Vagina (tissue), 2 donors: ENCODE measurements around the gene RPLP1. TPM values are rescaled to one million over a fixed set of nuclear protein-coding genes. Genes with fewer than 3 reads are reported as not detected.

Source experiments
- DNase-seq, 2 donors: peaks; one replicate each; pipeline ENCODE4 v3.0.0-alpha.2; 2017; ENCODE audit errors: extremely low spot score in 2 of 2
- H3K27ac ChIP-seq: fragments of 200-600 bp; sonication (generic); one replicate; pipeline ENCODE4 v1.5.1; 2019
- H3K27me3 ChIP-seq: fragments of 200-600 bp; sonication (generic); one replicate; pipeline ENCODE4 v1.5.1; 2019
- H3K36me3 ChIP-seq, 2 donors: fragments of 200-600 bp; sonication (generic); one replicate each; pipeline ENCODE4 v1.5.1; 2017 to 2019
- H3K4me1 ChIP-seq: fragments of 200-600 bp; sonication (generic); one replicate; pipeline ENCODE4 v1.5.1; 2019
- H3K4me3 ChIP-seq, 2 donors: fragments of 200-600 bp; sonication (generic); 1 replicate in 1 of 2; 2 replicates in 1 of 2; pipeline ENCODE4 v1.5.1; 2016 to 2019
- H3K9me3 ChIP-seq: fragments of 200-600 bp; sonication (generic); one replicate; pipeline ENCODE4 v1.5.1; 2019
- CTCF ChIP-seq, 3 experiments: fragments of 450-650 bp in 2 of 3; fragments of 200-600 bp in 1 of 3; sonication (generic) in 1 of 3; IDR thresholded peaks; one replicate each; pipeline ENCODE4 v1.5.1; 2017 to 2019; ENCODE audit warnings: antibody characterized with exemption in 3 of 3, mild to moderate bottlenecking in 2 of 3, moderate library complexity in 2 of 3
- POLR2A ChIP-seq, 2 donors: fragments of 450-650 bp; IDR thresholded peaks; one replicate each; pipeline ENCODE4 v1.6.1; 2017; ENCODE audit warnings: antibody characterized with exemption in 2 of 2, mild to moderate bottlenecking in 2 of 2, moderate library complexity in 2 of 2
- POLR2AphosphoS5 ChIP-seq, 2 donors: sonication (generic); formaldehyde crosslinking; IDR thresholded peaks; one replicate each; pipeline ENCODE4 v1.9.0; 2017; ENCODE audit warnings: antibody characterized with exemption in 2 of 2, mild to moderate bottlenecking in 2 of 2, low read depth in 1 of 2; ENCODE audit not compliant: insufficient read depth in 1 of 2
- intact Hi-C: fragments of 100-400 bp; cut with DNase I; formaldehyde crosslinking; loops from one replicate; pipeline ENCODE4 v1.15.1; 2023
- total RNA-seq: library from RNA; depleted of rRNA; stranded (reverse); fragments of >200 nt; gene quantifications from one replicate; pipeline ENCODE4 v1.2.3, GENCODE V29; 2016

RPLP1 gene
- total RNA-seq, 1 donor from 2014 or later = 1,258 TPM

DNA sequence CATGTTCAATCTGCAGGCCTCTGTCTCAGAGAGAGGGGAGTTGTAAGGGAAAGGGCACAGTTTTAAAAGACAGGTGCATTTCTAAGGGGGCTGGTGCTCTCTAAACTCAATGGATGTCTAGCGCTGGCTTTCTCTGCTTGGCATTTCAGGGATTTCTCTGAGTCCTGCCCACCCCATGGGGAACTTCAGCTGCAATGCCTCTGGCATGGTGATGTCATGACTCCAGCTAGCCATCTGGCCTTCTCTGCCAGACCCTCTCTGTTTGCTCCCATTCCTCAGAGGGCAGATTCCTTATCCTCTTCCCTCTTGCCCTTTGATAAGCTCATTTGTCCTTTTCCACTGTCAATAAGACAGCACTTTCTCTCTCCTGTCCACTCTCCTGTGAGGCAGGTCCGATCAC is 40.8 kb downstream of the RPLP1 start:
- Histone ChIP-seq H3K36me3 (no peaks in the 10 kb centered on the region), H3K27ac (no peak overlapping the region), H3K4me1 (peaks cover 21% of the 10 kb centered on the region), H3K4me3 (no peak overlapping the region), H3K27me3 (no peaks in the 10 kb centered on the region), H3K9me3 (no peaks in the 10 kb centered on the region)
- DNase-seq = peak in 1 of 2 donors; percentile 20
- intact Hi-C loops = no loop called here
- TF ChIP-seq CTCF (IDR thresholded peaks at IDR 0.05) = no peak
- no peak for TF ChIP-seq POLR2AphosphoS5 (IDR thresholded peaks at IDR 0.05; ENCODE audit: insufficient read depth in 1 of 2, low read depth in 1 of 2)
- TF ChIP-seq POLR2A (IDR thresholded peaks at IDR 0.05) = no peak

- H3K27ac ChIP-seq = no peak overlapping the region
- intact Hi-C loops = no loop called here
- no peaks in the 10 kb centered on the region for H3K36me3 ChIP-seq
- H3K4me3 ChIP-seq = no peak overlapping the region
- DNase-seq = no peak
- H3K4me1 ChIP-seq = peaks cover 4% of the 10 kb centered on the region
- H3K9me3 ChIP-seq = no peaks in the 10 kb centered on the region
- H3K27me3 ChIP-seq = no peaks in the 10 kb centered on the region
- TF ChIP-seq POLR2A (IDR thresholded peaks at IDR 0.05) = no peak
- no peak for TF ChIP-seq CTCF (IDR thresholded peaks at IDR 0.05)
- no peak for TF ChIP-seq POLR2AphosphoS5 (IDR thresholded peaks at IDR 0.05; ENCODE audit: insufficient read depth in 1 of 2, low read depth in 1 of 2)
Measured at GRCh38 chr15:69496001-69496400, 43.4 kb downstream of the RPLP1 start.

- no peak for DNase-seq
- Histone ChIP-seq H3K9me3 (no peaks in the 10 kb centered on the region), H3K4me3 (no peak overlapping the region), H3K4me1 (no peaks in the 10 kb centered on the region), H3K36me3 (no peaks in the 10 kb centered on the region), H3K27me3 (no peaks in the 10 kb centered on the region), H3K27ac (no peak overlapping the region)
- intact Hi-C loops = no loop called here
- no peak for TF ChIP-seq CTCF (IDR thresholded peaks at IDR 0.05)
- TF ChIP-seq POLR2AphosphoS5 (IDR thresholded peaks at IDR 0.05; ENCODE audit: insufficient read depth in 1 of 2, low read depth in 1 of 2) = no peak
- no peak for TF ChIP-seq POLR2A (IDR thresholded peaks at IDR 0.05)
Measured at GRCh38 chr15:69497076-69497475, 44.5 kb downstream of the RPLP1 start.

GRCh38 chr15:69497667-69498066 is 45.0 kb downstream of the RPLP1 start:
- H3K4me3 ChIP-seq = no peak overlapping the region
- no peaks in the 10 kb centered on the region for H3K9me3 ChIP-seq
- intact Hi-C loops = no loop called here
- no peaks in the 10 kb centered on the region for H3K4me1 ChIP-seq
- no peak overlapping the region for H3K27ac ChIP-seq
- TF ChIP-seq CTCF (IDR thresholded peaks at IDR 0.05) (no peak), POLR2AphosphoS5 (IDR thresholded peaks at IDR 0.05; ENCODE audit: insufficient read depth in 1 of 2, low read depth in 1 of 2) (no peak), POLR2A (IDR thresholded peaks at IDR 0.05) (no peak)
- DNase-seq = no peak
- H3K36me3 ChIP-seq = no peaks in the 10 kb centered on the region
- H3K27me3 ChIP-seq = no peaks in the 10 kb centered on the region

GRCh38 chr15:69498282-69498681 is 45.7 kb downstream of the RPLP1 start:
- TF ChIP-seq CTCF (IDR thresholded peaks at IDR 0.05) (no peak), POLR2A (IDR thresholded peaks at IDR 0.05) (no peak), POLR2AphosphoS5 (IDR thresholded peaks at IDR 0.05; ENCODE audit: insufficient read depth in 1 of 2, low read depth in 1 of 2) (no peak)
- Histone ChIP-seq H3K9me3 (no peaks in the 10 kb centered on the region), H3K27me3 (no peaks in the 10 kb centered on the region), H3K4me3 (no peak overlapping the region), H3K4me1 (no peaks in the 10 kb centered on the region), H3K27ac (no peak overlapping the region), H3K36me3 (no peaks in the 10 kb centered on the region)
- intact Hi-C loops = no loop called here
- no peak for DNase-seq
